G401.6 (cell line): ENCODE results near the gene CAP1.

Experiments
- FAIRE-seq: peaks from 2 replicates; lab custom pipeline; 2012; peaks lifted over from hg19 to GRCh38; lab: Jason Lieb, UNC

CAP1 gene

DNA sequence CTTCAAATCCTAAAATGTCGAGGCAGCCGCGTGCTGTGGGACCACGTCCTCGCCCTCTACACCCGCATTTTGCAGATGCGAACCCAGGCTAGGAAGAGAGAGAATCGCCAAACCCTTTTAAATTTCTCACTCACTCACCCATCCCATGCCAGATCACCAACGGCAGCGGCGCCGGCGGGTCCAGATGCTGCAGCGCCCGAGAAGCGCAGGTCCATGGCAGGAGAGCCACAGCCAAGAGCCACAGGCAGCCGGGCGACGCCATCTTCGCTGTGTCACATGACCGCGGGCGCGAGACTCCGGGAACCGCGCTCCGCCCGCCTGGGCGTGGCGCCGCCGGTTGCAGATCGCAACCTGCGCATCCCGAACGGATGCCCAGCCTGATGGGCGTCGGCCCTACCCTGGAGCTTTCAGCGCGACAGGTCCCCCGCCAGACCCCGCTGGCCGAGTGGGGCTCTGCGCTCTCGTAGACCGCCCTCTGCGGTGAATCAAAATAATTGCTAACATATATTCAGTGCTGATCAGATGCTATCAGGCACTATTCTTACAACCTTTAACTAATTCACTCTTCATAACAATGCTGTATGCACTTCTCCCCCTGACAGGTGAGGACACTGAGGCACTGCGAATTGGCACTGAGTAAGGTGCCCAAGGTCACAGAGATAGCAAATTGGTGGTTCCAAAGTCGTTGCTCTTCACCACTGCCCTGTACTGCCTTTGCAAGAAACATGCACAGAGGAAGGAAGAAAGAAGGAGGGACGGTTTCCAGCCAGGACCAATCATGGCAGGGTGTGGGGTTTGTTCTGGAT, 56.7 kb downstream of the CAP1 start, which contains the start of gene PPT1:
PPT1 (minus strand) TSS at position 276 of the 806 bp plus-strand sequence; CDS start at position 262, 14 bp downstream.
- FAIRE-seq: no peak

DNA sequence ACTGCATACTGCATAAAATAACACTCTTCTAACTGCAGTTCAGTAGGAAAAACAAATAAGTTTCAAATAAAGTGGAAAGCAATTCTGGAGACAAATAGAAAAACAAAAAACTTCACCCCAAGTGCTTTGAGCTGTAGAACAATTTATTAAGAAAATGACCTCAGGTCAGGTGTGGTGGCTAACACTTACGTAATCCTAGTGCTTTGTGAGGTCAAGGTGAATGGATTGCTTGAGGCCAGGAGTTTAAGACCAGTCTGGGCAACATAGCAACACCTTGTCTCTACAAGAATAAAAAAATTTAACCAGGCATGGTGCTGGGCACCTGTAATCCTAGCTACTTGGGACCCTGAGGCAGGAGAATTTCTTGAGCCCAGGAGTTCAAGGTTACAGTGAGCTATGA, 61.5 kb downstream of the CAP1 start:
- no peak for FAIRE-seq

DNA sequence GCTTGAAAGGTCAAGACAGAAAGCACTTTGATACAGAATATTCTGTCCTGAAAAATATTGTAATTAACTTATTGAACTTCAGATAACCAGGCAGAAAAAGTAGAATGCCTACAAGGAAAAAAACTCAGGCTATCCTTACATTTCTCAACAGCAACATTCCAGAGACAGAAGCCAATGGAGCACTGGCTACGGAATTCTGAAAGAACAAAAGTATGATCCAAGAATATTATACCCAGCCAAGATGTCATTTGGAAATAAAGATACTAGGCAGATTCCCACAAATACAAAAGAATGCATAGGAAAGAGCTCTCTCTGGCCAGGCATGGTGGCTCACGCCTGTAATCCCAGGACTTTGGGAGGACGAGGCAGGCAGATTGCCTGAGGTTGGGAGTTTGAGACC, 62.4 kb downstream of the CAP1 start:
- no peak for FAIRE-seq

DNA sequence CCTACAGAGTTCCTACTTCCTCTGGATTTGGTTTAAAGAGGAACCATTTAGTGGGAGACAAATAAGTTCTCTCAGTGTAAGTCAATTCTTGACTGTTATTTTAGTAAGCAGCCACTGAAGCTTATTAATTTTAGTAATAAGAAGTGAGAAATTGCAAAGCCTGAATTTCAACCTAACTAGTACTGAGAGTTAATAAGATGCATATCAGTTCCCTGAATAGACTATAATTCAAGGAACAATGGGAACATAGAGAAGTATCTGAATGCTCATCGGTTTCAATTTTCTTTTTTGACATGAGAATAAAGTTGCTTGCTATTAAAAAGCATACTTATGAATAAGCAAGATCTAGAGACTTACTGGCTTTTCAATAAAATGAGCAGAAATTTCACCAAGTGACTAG, 64.5 kb downstream of the CAP1 start:
- FAIRE-seq: no peak

DNA sequence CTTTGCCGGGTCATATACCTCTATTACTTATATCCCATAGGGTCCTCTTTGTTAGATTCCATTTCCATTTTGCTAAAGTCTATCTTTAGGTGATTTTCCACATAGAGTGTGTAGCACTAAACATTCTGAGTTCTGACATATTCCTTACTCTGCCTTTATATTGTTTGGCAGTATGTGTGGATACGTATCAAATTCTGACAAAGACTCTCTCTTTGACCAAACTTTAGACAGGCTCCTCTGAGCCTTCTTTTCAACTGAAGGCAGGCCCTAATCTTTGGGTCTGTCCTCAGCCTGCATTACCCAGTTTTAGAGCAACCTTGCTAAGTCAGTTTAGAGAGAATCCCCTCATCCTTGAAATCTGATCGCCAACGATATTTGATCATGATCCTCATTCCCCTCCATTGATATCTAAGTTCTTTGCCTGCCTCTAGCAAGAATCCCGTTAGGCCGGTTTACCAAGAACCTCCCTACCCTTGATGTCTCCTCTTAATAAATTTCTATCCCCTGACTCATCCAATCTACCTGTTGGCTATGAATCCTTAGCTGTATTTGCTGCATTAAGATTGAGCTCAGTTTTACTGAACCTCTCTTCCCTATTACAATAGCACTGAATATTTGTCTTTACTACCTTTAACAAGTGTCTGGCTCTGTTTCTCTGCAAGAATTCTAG, 66.9 kb downstream of the CAP1 start:
- no peak for FAIRE-seq

DNA sequence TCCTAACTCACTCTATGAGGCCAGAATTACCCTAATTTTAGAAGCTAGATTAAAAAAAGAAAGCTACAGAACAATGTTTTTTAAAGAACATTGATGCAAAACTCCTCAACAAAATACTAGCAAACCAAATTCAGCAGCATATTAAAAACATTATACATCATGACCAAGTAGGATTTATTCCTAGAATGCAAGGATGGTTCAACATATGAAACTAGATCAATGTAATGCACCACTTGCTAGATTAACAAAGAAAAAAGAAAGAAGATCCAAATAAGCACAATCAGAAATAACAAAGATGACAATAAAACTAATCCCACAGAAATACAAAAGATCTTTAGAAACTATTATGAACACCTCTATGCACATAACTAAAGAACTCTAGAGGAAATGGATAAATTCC, 69.9 kb downstream of the CAP1 start:
- FAIRE-seq: no peak

DNA sequence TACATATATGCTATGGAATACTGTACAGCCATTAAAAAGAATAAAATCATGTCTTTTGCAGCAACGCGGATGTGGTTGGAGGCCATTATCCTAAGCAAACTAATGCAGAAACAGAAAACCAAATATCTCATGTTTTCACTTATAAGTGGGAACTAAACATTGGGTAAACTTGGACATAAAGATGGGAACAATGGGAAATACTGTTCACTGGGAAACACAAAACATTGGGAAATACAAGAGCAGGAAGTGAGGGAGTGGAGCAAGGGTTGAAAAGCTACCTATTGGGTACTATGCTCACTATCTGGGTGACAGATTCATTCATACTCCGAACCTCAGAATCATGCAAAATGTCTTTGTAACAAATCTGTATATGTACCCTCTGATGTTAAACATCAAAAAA, 73.9 kb downstream of the CAP1 start:
- no peak for FAIRE-seq

DNA sequence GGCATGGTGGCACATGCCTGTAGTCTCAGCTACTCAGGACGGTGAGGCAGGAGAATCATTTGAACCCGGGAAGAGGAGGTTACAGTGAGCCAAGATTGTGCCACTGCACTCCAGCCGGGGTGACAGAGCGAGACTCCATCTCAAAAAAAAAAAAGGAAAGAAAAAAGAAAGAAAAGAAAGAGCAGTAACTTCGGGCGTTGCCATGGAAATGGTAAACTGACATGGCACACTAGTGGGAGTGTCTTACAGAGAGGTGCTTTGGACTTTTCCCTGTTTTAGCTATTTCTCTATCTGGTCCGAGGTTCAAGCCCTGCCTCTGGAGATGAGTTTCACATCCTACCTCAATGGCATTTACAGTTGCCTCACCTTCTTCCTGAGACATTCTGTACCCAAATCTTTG, 79.6 kb downstream of the CAP1 start:
- FAIRE-seq: no peak
